ENCODE measurements around the gene SLC39A12. TPM values are rescaled to one million over a fixed set of nuclear protein-coding genes. Genes with fewer than 3 reads are reported as not detected.
"Not testable (repeated sequence)": the region's sequence is repeated elsewhere in the genome, so short reads cannot be mapped to it uniquely, and the experiment has no call there.

SLC39A12 gene
- total and polyA plus RNA-seq, 4 donors: 0.27 to 0.32 TPM; not detected in 2

- intact Hi-C loops (cut with DNase I); H3K4me1 ChIP-seq (ENCODE audit: control insufficient read depth in 1 of 2, insufficient read depth in 2 of 2, low read length in 2 of 2); H3K36me3 ChIP-seq (ENCODE audit: control insufficient read depth in 1 of 2, insufficient read depth in 2 of 2, low read length in 1 of 2); H3K4me3 ChIP-seq (ENCODE audit: low read length in 2 of 2); ATAC-seq (ENCODE audit: low FRiP score); DNase-seq; H3K9me3 ChIP-seq (ENCODE audit: control insufficient read depth, low read length); H3K27ac ChIP-seq (ENCODE audit: low read depth in 1 of 2, low read length in 2 of 2); H3K27me3 ChIP-seq (ENCODE audit: control insufficient read depth in 1 of 2, insufficient read depth in 2 of 2, low read length in 1 of 2): not testable (repeated sequence)
- 72 to 76% methylated on average over 10 of the region's 10 CpGs for WGBS, 2 donors
Measured at GRCh38 chr10:17954372-17954771, 2.7 kb downstream of the SLC39A12 start.

DNA sequence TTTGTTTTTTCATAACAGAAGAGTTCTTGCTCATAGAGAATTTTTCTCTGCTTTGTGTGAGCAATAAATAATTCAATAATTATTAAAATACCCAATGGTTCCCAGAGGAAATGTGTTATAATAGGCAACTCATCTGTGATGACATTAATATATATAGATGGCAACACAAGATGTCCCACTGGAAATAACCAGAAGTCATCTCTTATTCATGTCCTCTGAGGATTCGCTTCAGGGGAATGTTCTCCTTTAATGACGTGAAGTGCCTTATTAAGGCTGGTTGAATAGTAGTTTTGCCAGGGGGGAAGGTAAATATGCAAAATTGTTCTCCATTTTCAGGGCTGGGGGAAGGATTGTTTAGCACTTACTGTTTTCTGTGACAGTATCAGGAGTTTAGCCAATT, 3.1 kb downstream of the SLC39A12 start:
- H3K36me3 ChIP-seq (ENCODE audit: control insufficient read depth in 1 of 2, insufficient read depth in 2 of 2, low read length in 1 of 2): no peaks in the 10 kb centered on the region
- H3K4me1 ChIP-seq (ENCODE audit: control insufficient read depth in 1 of 2, insufficient read depth in 2 of 2, low read length in 2 of 2): no peaks in the 10 kb centered on the region
- H3K27ac ChIP-seq (ENCODE audit: low read depth in 1 of 2, low read length in 2 of 2): no peak overlapping the region
- no peaks in the 10 kb centered on the region for H3K27me3 ChIP-seq (ENCODE audit: control insufficient read depth in 1 of 2, insufficient read depth in 2 of 2, low read length in 1 of 2)
- 64 to 65% methylated on average over 2 of the region's 2 CpGs for WGBS, 2 donors
- H3K9me3 ChIP-seq (ENCODE audit: control insufficient read depth, low read length): peaks cover 3% of the 10 kb centered on the region
- no peak overlapping the region for H3K4me3 ChIP-seq (ENCODE audit: low read length in 2 of 2)
- intact Hi-C loops (cut with DNase I): no loop called here
- ATAC-seq (ENCODE audit: low FRiP score) (no peak), DNase-seq (no peak)

- intact Hi-C loops (cut with DNase I): no loop called here
- Histone ChIP-seq H3K36me3 (ENCODE audit: control insufficient read depth in 1 of 2, insufficient read depth in 2 of 2, low read length in 1 of 2) (no peaks in the 10 kb centered on the region), H3K27ac (ENCODE audit: low read depth in 1 of 2, low read length in 2 of 2) (no peak overlapping the region), H3K9me3 (ENCODE audit: control insufficient read depth, low read length) (peaks cover 3% of the 10 kb centered on the region), H3K27me3 (ENCODE audit: control insufficient read depth in 1 of 2, insufficient read depth in 2 of 2, low read length in 1 of 2) (no peaks in the 10 kb centered on the region), H3K4me3 (ENCODE audit: low read length in 2 of 2) (no peak overlapping the region), H3K4me1 (ENCODE audit: control insufficient read depth in 1 of 2, insufficient read depth in 2 of 2, low read length in 2 of 2) (no peaks in the 10 kb centered on the region)
- DNase-seq: no peak
- ATAC-seq (ENCODE audit: low FRiP score): no peak
- WGBS, 2 donors: 94% methylated on average over 7 of the region's 7 CpGs
Measured at GRCh38 chr10:17958049-17958448, 6.3 kb downstream of the SLC39A12 start.

DNA sequence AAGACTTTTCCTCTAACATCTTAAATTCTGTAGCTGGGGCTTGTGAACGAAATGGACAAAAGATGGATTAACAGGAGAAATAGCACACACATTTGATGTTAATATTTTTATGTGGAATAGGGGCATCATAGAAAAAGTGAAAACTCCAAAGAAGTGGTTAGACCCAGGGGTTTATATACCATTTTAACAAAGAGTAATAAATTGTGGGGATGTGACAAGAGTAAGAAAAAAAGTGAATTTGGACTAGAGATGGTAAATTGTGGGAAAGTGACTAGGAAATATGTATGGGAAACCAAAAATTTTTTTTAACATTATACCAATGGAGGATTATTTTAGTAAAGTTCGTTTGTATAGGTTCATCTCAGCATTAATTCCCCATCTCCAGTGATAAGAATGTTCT, 8.2 kb downstream of the SLC39A12 start:
- intact Hi-C loops (cut with DNase I): no loop called here
- WGBS, 2 donors: 75 to 80% methylated on average over 2 of the region's 2 CpGs
- Histone ChIP-seq H3K27ac (ENCODE audit: low read depth in 1 of 2, low read length in 2 of 2) (no peak overlapping the region), H3K9me3 (ENCODE audit: control insufficient read depth, low read length) (peaks cover 3% of the 10 kb centered on the region), H3K27me3 (ENCODE audit: control insufficient read depth in 1 of 2, insufficient read depth in 2 of 2, low read length in 1 of 2) (no peaks in the 10 kb centered on the region), H3K4me1 (ENCODE audit: control insufficient read depth in 1 of 2, insufficient read depth in 2 of 2, low read length in 2 of 2) (no peaks in the 10 kb centered on the region), H3K4me3 (ENCODE audit: low read length in 2 of 2) (no peak overlapping the region), H3K36me3 (ENCODE audit: control insufficient read depth in 1 of 2, insufficient read depth in 2 of 2, low read length in 1 of 2) (no peaks in the 10 kb centered on the region)
- ATAC-seq (ENCODE audit: low FRiP score): no peak
- DNase-seq: no peak

GRCh38 chr10:17961551-17962422, 10.1 kb downstream of the SLC39A12 start:
- Histone ChIP-seq H3K9me3 (ENCODE audit: control insufficient read depth, low read length) (peaks cover 3% of the 10 kb centered on the region), H3K4me3 (ENCODE audit: low read length in 2 of 2) (no peak overlapping the region), H3K27me3 (ENCODE audit: control insufficient read depth in 1 of 2, insufficient read depth in 2 of 2, low read length in 1 of 2) (no peaks in the 10 kb centered on the region), H3K27ac (ENCODE audit: low read depth in 1 of 2, low read length in 2 of 2) (no peak overlapping the region), H3K36me3 (ENCODE audit: control insufficient read depth in 1 of 2, insufficient read depth in 2 of 2, low read length in 1 of 2) (no peaks in the 10 kb centered on the region), H3K4me1 (ENCODE audit: control insufficient read depth in 1 of 2, insufficient read depth in 2 of 2, low read length in 2 of 2) (no peaks in the 10 kb centered on the region)
- intact Hi-C loops (cut with DNase I): no loop called here
- ATAC-seq (ENCODE audit: low FRiP score): no peak
- no peak for DNase-seq
- 73 to 79% methylated on average over 4 of the region's 4 CpGs for WGBS, 2 donors

DNA sequence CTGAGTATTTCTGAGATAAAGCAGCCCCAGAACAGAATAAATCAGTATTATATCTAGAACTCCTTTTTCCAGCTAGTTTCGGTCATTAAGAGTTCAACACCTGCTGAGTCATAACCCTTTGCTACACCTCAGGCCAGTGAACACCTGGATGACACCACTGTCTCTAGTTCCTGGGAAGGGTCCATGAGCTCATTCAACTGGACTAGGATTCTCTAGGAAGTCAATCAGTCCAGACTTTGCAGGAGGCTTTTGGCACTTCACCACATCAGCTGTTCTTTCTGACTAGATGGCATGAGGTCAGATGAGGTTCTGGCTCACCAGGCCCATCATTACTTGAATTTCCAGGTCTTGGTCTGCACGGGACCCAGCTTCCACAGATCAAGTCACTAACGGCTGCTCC, 11.7 kb downstream of the SLC39A12 start:
- DNase-seq (no peak), ATAC-seq (ENCODE audit: low FRiP score) (no peak)
- no peaks in the 10 kb centered on the region for H3K4me1 ChIP-seq (ENCODE audit: control insufficient read depth in 1 of 2, insufficient read depth in 2 of 2, low read length in 2 of 2)
- H3K4me3 ChIP-seq (ENCODE audit: low read length in 2 of 2): no peak overlapping the region
- WGBS, 2 donors: 91 to 92% methylated on average over 3 of the region's 3 CpGs
- H3K9me3 ChIP-seq (ENCODE audit: control insufficient read depth, low read length): peaks cover 3% of the 10 kb centered on the region
- intact Hi-C loops (cut with DNase I): no loop called here
- no peak overlapping the region for H3K27ac ChIP-seq (ENCODE audit: low read depth in 1 of 2, low read length in 2 of 2)
- no peaks in the 10 kb centered on the region for H3K36me3 ChIP-seq (ENCODE audit: control insufficient read depth in 1 of 2, insufficient read depth in 2 of 2, low read length in 1 of 2)
- no peaks in the 10 kb centered on the region for H3K27me3 ChIP-seq (ENCODE audit: control insufficient read depth in 1 of 2, insufficient read depth in 2 of 2, low read length in 1 of 2)

GRCh38 chr10:17965649-17966235, 14.0 kb downstream of the SLC39A12 start:
- H3K9me3 ChIP-seq (ENCODE audit: control insufficient read depth, low read length): no peaks in the 10 kb centered on the region
- no peaks in the 10 kb centered on the region for H3K4me1 ChIP-seq (ENCODE audit: control insufficient read depth in 1 of 2, insufficient read depth in 2 of 2, low read length in 2 of 2)
- ATAC-seq (ENCODE audit: low FRiP score) (no peak), DNase-seq (no peak)
- no peak overlapping the region for H3K27ac ChIP-seq (ENCODE audit: low read depth in 1 of 2, low read length in 2 of 2)
- no peaks in the 10 kb centered on the region for H3K36me3 ChIP-seq (ENCODE audit: control insufficient read depth in 1 of 2, insufficient read depth in 2 of 2, low read length in 1 of 2)
- 89 to 90% methylated on average over 8 of the region's 8 CpGs for WGBS, 2 donors
- intact Hi-C loops (cut with DNase I): no loop called here
- H3K4me3 ChIP-seq (ENCODE audit: low read length in 2 of 2): no peak overlapping the region
- H3K27me3 ChIP-seq (ENCODE audit: control insufficient read depth in 1 of 2, insufficient read depth in 2 of 2, low read length in 1 of 2): no peaks in the 10 kb centered on the region

DNA sequence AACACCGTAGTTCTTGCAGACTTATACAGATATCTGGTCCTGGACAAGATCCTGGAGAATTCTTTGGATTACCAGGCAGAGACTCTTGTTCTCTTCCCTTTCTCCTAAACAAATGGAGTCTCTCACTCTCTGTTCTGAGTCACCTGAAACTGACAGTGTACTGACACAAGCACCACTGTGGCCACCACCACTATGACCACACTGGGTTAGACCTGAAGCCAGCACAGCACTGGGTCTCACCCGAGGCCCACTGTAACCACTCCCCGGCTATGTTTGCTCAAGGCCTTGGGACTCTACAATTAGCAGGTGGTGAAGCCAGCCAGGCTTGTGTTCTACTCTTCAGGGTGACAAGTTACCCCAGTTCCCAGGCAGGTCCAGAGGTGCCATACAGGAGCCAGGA, 22.8 kb downstream of the SLC39A12 start:
- whole genome bisulfite sequencing, 2 donors: 93 to 97% methylated on average over 3 of the region's 3 CpGs
- H3K36me3 ChIP-seq (ENCODE audit: control insufficient read depth in 1 of 2, insufficient read depth in 2 of 2, low read length in 1 of 2): no peaks in the 10 kb centered on the region
- intact Hi-C loops (cut with DNase I): no loop called here
- no peak overlapping the region for H3K27ac ChIP-seq (ENCODE audit: low read depth in 1 of 2, low read length in 2 of 2)
- no peaks in the 10 kb centered on the region for H3K4me1 ChIP-seq (ENCODE audit: control insufficient read depth in 1 of 2, insufficient read depth in 2 of 2, low read length in 2 of 2)
- DNase-seq (no peak), ATAC-seq (ENCODE audit: low FRiP score) (no peak)
- no peaks in the 10 kb centered on the region for H3K27me3 ChIP-seq (ENCODE audit: control insufficient read depth in 1 of 2, insufficient read depth in 2 of 2, low read length in 1 of 2)
- no peak overlapping the region for H3K4me3 ChIP-seq (ENCODE audit: low read length in 2 of 2)
- H3K9me3 ChIP-seq (ENCODE audit: control insufficient read depth, low read length): no peaks in the 10 kb centered on the region
